Measurements from ENCODE around the gene MYRF. TPM values are rescaled to one million over a fixed set of nuclear protein-coding genes. Genes with fewer than 3 reads are reported as not detected.

MYRF gene
- total RNA-seq (2012; rRNA removed): under 0.01 and 0.66 TPM in 2 replicates

DNA sequence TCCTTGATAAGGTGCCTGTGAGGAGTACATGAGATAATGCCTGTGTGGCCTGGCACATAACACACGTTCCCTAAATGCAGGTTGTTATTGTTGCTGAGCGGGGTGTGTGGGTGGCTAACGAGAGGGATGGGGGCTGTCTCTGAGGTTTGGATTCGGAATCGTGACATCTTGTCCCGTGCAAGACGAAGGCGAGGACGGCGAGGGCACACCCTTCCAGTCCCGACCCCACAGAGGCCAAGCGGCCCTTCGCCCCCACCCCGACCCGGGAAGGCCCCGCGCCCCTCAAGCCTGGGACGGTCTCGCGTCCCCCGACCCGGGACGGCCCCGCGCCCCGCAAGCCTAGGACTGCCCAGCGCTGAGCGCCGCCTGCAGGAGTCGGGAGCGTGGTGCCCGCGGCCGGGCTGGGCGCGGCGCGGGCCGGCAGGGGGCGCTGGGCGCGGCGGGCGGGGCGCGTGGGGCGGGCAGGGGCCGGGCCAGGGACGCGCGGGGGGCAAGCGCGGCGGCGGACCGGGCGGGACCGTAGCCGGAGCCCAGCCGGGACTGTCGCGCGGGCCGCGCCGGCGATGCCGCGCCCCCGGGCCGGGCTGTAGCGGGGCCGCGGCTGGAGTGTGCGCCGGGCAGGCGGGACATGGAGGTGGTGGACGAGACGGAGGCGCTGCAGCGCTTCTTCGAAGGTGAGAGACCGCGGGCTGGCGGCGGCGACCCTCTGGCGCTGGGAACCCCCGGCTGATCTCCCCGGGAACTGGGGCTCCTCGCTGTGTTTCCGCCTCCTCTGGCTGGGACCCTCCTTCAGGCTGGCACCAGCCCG lies at the start of gene MYRF:
Gene MYRF (plus strand): TSS at position 520 of the 808 bp plus-strand sequence. CDS start 109 bp downstream, at position 629.
- Histone ChIP-seq H3K27me3 (ENCODE audit: control insufficient read depth, insufficient read depth, low read length) (peaks cover 10% of the 10 kb centered on the region), H3K9ac (ENCODE audit: low read depth, low read length) (peak within 1 kb of the TSS; percentile 21), H3K36me3 (ENCODE audit: insufficient read depth, low read length) (no peaks in the 10 kb centered on the region), H3K4me2 (ENCODE audit: low read length) (peak within 1 kb of the TSS; percentile 78), H3K9me3 (replicated peaks; ENCODE audit: low read length) (no peaks in the 10 kb centered on the region), H3K4me1 (ENCODE audit: control insufficient read depth, insufficient read depth, low read length) (peaks cover 13% of the 10 kb centered on the region), H3K4me3 (ENCODE audit: low read length) (peak within 1 kb of the TSS; percentile 63)

DNA sequence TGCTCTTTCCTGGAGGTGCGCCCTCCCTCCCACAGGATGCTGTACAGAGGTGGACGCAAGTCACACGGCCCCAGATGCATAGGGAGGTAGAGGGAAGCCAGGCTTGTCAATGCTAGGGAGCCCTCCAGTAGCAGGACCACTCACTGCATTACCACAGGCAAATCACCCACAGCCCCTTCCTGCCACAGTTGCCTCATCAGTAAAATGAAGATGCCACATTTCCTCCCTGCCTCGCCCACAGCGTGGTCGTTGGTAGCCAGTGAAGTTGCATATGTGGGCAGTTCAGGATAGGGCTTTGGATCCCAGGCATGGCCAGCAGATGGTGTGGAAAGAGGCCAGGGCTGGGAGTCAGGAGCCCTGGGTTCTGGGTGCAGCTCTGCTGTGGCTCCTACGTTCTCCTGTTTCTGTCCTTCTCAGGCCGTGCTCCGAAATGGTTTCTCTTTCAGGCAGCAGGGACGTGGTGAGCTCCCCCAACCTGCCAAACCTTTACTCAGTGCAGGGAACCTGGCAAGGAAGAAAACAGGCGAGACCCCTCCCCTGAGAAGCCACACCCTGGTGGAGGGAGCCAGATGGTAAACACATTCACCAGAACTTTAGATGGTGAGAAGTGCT lies 49.6 kb upstream of the MYRF start:
- H3K4me2 ChIP-seq (ENCODE audit: low read length): no peak overlapping the region
- no peaks in the 10 kb centered on the region for H3K27me3 ChIP-seq (ENCODE audit: control insufficient read depth, insufficient read depth, low read length)
- no peaks in the 10 kb centered on the region for H3K9me3 ChIP-seq (replicated peaks; ENCODE audit: low read length)
- H3K36me3 ChIP-seq (ENCODE audit: insufficient read depth, low read length): no peaks in the 10 kb centered on the region
- no peak overlapping the region for H3K4me3 ChIP-seq (ENCODE audit: low read length)
- H3K4me1 ChIP-seq (ENCODE audit: control insufficient read depth, insufficient read depth, low read length): peaks cover 28% of the 10 kb centered on the region
- H3K9ac ChIP-seq (ENCODE audit: low read depth, low read length): no peak overlapping the region

DNA sequence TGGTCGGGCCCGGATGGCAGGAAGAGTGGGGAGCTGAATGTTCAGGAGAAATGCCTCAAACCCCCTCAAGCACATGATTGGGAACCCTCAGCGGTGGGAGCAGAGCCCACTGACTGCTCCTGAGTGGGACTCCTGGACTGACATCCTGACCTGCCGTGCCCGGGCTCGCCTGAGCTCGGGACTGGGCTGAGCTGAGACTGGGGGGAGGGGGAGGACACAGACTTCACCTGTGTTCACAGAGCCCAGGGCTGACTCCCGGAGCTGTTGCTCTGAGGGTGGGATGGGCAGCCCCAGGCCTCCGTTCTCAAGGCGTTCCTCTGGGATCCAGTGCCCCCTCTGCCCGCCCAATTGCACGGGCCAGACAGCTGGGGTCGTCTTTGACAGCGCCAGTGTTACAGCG lies 47.6 kb upstream of the MYRF start:
- H3K9me3 ChIP-seq (replicated peaks; ENCODE audit: low read length): no peaks in the 10 kb centered on the region
- H3K4me3 ChIP-seq (ENCODE audit: low read length): no peak overlapping the region
- no peaks in the 10 kb centered on the region for H3K27me3 ChIP-seq (ENCODE audit: control insufficient read depth, insufficient read depth, low read length)
- H3K4me2 ChIP-seq (ENCODE audit: low read length): no peak overlapping the region
- peaks cover 10% of the 10 kb centered on the region for H3K4me1 ChIP-seq (ENCODE audit: control insufficient read depth, insufficient read depth, low read length)
- no peak overlapping the region for H3K9ac ChIP-seq (ENCODE audit: low read depth, low read length)
- no peaks in the 10 kb centered on the region for H3K36me3 ChIP-seq (ENCODE audit: insufficient read depth, low read length)

DNA sequence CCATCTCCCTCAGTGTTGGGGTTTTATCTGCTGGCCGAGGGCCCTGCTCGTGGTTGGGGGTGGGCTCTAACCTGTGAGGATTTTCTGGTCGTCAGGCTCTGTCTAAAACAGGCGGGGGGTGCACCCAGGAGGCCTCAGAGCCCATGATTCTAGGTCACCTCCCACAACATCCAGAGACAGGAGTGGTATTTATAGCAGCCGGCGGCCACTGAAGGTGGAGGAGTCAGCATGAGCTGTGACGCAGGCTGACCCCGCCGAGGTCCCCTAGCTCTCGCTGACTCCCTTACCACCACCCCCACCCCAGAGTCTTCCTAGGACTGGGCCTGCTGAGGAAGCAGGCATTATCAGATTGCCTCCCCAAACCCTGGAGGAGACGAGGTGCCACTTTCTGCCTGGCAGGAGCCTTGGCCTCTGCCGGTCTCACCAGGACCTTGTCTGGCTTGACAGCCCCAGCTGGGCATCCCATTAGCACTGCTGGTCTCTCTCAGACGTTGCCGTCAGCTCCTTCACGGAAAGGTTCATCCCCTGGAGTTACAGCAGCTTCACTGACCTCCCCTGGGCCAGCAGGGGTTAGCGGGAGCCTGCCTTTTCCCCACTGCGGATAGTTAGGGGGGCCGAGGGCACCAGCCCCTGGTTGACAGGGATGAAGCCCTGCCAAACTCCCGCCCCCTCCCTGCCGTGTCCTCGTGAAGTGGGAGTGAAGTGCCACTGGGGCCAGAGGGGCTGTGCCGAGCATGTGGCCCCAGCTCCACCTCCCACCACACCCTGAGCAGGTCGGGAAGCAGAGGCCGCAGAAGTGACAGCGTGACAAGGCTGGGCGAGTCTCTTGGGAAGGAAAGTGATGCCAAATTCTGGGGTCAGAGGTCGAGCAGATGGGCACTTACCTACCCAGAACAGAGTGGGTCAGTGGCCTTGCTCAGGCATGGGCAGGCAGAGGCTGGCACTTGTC lies 45.7 kb upstream of the MYRF start:
- Histone ChIP-seq H3K27me3 (ENCODE audit: control insufficient read depth, insufficient read depth, low read length) (no peaks in the 10 kb centered on the region), H3K36me3 (ENCODE audit: insufficient read depth, low read length) (no peaks in the 10 kb centered on the region), H3K4me2 (ENCODE audit: low read length) (no peak overlapping the region), H3K4me1 (ENCODE audit: control insufficient read depth, insufficient read depth, low read length) (no peaks in the 10 kb centered on the region), H3K9me3 (replicated peaks; ENCODE audit: low read length) (no peaks in the 10 kb centered on the region), H3K9ac (ENCODE audit: low read depth, low read length) (no peak overlapping the region), H3K4me3 (ENCODE audit: low read length) (no peak overlapping the region)

GRCh38 chr11:61707574-61707973 lies 44.9 kb upstream of the MYRF start:
- H3K9me3 ChIP-seq (replicated peaks; ENCODE audit: low read length): no peaks in the 10 kb centered on the region
- H3K4me3 ChIP-seq (ENCODE audit: low read length): no peak overlapping the region
- no peaks in the 10 kb centered on the region for H3K36me3 ChIP-seq (ENCODE audit: insufficient read depth, low read length)
- H3K9ac ChIP-seq (ENCODE audit: low read depth, low read length): no peak overlapping the region
- H3K4me2 ChIP-seq (ENCODE audit: low read length): no peak overlapping the region
- H3K4me1 ChIP-seq (ENCODE audit: control insufficient read depth, insufficient read depth, low read length): no peaks in the 10 kb centered on the region
- no peaks in the 10 kb centered on the region for H3K27me3 ChIP-seq (ENCODE audit: control insufficient read depth, insufficient read depth, low read length)

DNA sequence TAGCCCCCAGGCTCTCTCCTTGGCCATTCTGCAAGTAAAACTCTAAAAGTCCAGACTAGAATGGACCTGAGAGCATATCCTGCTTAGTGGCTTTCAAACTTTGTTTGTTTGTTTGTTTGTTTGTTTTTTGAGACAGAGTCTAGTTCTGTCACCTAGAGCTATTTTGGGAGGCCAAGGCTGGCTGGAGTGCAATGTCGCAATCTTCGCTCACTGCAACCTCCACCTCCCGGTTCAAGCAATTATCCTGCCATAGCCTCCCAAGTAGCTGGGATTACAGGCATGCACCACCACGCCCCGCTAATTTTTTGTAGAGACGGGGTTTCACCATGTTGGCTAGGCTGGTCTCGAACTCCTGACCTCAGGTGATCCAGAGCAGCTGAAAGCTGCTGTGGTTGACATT lies 43.3 kb upstream of the MYRF start:
- H3K36me3 ChIP-seq (ENCODE audit: insufficient read depth, low read length): no peaks in the 10 kb centered on the region
- H3K9me3 ChIP-seq (replicated peaks; ENCODE audit: low read length): no peaks in the 10 kb centered on the region
- no peak overlapping the region for H3K4me3 ChIP-seq (ENCODE audit: low read length)
- H3K9ac ChIP-seq (ENCODE audit: low read depth, low read length): no peak overlapping the region
- H3K4me2 ChIP-seq (ENCODE audit: low read length): no peak overlapping the region
- no peaks in the 10 kb centered on the region for H3K4me1 ChIP-seq (ENCODE audit: control insufficient read depth, insufficient read depth, low read length)
- no peaks in the 10 kb centered on the region for H3K27me3 ChIP-seq (ENCODE audit: control insufficient read depth, insufficient read depth, low read length)

- H3K4me3 ChIP-seq (ENCODE audit: low read length): no peak overlapping the region
- H3K4me1 ChIP-seq (ENCODE audit: control insufficient read depth, insufficient read depth, low read length): no peaks in the 10 kb centered on the region
- no peaks in the 10 kb centered on the region for H3K27me3 ChIP-seq (ENCODE audit: control insufficient read depth, insufficient read depth, low read length)
- no peak overlapping the region for H3K4me2 ChIP-seq (ENCODE audit: low read length)
- no peaks in the 10 kb centered on the region for H3K9me3 ChIP-seq (replicated peaks; ENCODE audit: low read length)
- no peak overlapping the region for H3K9ac ChIP-seq (ENCODE audit: low read depth, low read length)
- no peaks in the 10 kb centered on the region for H3K36me3 ChIP-seq (ENCODE audit: insufficient read depth, low read length)
These were observed 42.9 kb upstream of the MYRF start for GRCh38 chr11:61709572-61709971.

GRCh38 chr11:61710019-61710418 lies 42.4 kb upstream of the MYRF start:
- no peak overlapping the region for H3K9ac ChIP-seq (ENCODE audit: low read depth, low read length)
- no peak overlapping the region for H3K4me2 ChIP-seq (ENCODE audit: low read length)
- H3K4me3 ChIP-seq (ENCODE audit: low read length): no peak overlapping the region
- H3K27me3 ChIP-seq (ENCODE audit: control insufficient read depth, insufficient read depth, low read length): no peaks in the 10 kb centered on the region
- H3K9me3 ChIP-seq (replicated peaks; ENCODE audit: low read length): no peaks in the 10 kb centered on the region
- no peaks in the 10 kb centered on the region for H3K36me3 ChIP-seq (ENCODE audit: insufficient read depth, low read length)
- H3K4me1 ChIP-seq (ENCODE audit: control insufficient read depth, insufficient read depth, low read length): no peaks in the 10 kb centered on the region

DNA sequence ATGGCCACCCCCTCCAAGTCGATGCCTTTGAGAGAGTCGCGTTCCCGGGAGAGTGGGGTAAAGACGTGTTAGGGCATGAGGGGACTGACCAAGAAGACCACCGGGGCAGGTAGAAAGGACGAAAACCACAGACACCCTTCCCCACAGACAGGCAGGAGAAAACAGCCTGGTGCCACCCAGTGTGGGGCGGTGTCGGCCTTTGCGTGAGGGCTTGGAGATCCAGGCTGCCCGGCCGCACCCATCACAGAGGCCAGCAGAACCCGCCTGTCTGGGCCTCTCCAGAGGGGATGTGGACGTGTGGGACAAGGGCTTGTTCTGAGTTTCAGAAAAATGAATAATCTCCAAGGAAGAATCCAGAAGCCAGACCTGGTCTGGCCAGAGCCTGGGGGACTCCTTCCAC lies 41.4 kb upstream of the MYRF start:
- H3K4me1 ChIP-seq (ENCODE audit: control insufficient read depth, insufficient read depth, low read length): no peaks in the 10 kb centered on the region
- H3K4me3 ChIP-seq (ENCODE audit: low read length): no peak overlapping the region
- no peaks in the 10 kb centered on the region for H3K36me3 ChIP-seq (ENCODE audit: insufficient read depth, low read length)
- H3K9me3 ChIP-seq (replicated peaks; ENCODE audit: low read length): no peaks in the 10 kb centered on the region
- H3K9ac ChIP-seq (ENCODE audit: low read depth, low read length): no peak overlapping the region
- no peaks in the 10 kb centered on the region for H3K27me3 ChIP-seq (ENCODE audit: control insufficient read depth, insufficient read depth, low read length)
- H3K4me2 ChIP-seq (ENCODE audit: low read length): no peak overlapping the region

DNA sequence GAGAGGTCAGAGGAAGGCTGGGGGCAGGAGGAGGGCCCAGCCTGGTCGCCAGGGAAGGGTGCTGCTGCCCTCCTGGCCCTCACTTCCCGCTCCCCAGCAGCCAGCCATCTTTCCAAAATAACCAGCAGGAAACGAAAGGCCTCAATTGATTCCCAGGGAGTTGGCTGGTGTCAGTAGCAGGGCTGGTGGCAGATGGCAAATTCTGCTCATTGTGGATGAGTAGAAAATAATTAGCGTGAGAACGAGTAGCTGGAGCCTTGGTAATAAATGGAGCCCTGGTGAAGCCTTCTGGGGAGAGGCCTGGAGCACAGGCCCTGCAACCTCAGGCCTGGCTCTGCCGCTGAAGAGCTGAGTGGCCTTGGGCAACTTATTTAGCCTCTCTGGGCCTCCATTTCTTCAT lies 40.9 kb upstream of the MYRF start:
- Histone ChIP-seq H3K4me1 (ENCODE audit: control insufficient read depth, insufficient read depth, low read length) (peaks cover under 1% of the 10 kb centered on the region), H3K27me3 (ENCODE audit: control insufficient read depth, insufficient read depth, low read length) (no peaks in the 10 kb centered on the region), H3K4me2 (ENCODE audit: low read length) (no peak overlapping the region)

GRCh38 chr11:61712314-61712713 lies 40.1 kb upstream of the MYRF start:
- Histone ChIP-seq H3K9ac (ENCODE audit: low read depth, low read length) (no peak overlapping the region), H3K4me2 (ENCODE audit: low read length) (no peak overlapping the region), H3K9me3 (replicated peaks; ENCODE audit: low read length) (no peaks in the 10 kb centered on the region), H3K4me3 (ENCODE audit: low read length) (no peak overlapping the region), H3K4me1 (ENCODE audit: control insufficient read depth, insufficient read depth, low read length) (peaks cover 5% of the 10 kb centered on the region), H3K27me3 (ENCODE audit: control insufficient read depth, insufficient read depth, low read length) (no peaks in the 10 kb centered on the region), H3K36me3 (ENCODE audit: insufficient read depth, low read length) (no peaks in the 10 kb centered on the region)

More for the DNA sequence above, 40.9 kb upstream of the MYRF start:
- H3K9ac ChIP-seq (ENCODE audit: low read depth, low read length): no peak overlapping the region
- H3K36me3 ChIP-seq (ENCODE audit: insufficient read depth, low read length): no peaks in the 10 kb centered on the region
- no peaks in the 10 kb centered on the region for H3K9me3 ChIP-seq (replicated peaks; ENCODE audit: low read length)
- no peak overlapping the region for H3K4me3 ChIP-seq (ENCODE audit: low read length)

Measured in skeletal muscle satellite cell (primary cell).